ENCODE results near the gene TFDP2. TPM values are rescaled to one million over a fixed set of nuclear protein-coding genes. Genes with fewer than 3 reads are reported as not detected.

The TFDP2 gene
- total and polyA plus RNA-seq, 9 of the 15 experiments (the other 6 are each of a cell fraction or from before 2014, with no cell fraction given): 95.6 to 179 (median 126) TPM

- no peak; the same call in 1 of the 2 replicates for TF ChIP-seq SP1 (CRISPR knock-in tag; IDR thresholded peaks at IDR 0.05)
- TF ChIP-seq HIVEP1 (CRISPR knock-in tag; IDR thresholded peaks at IDR 0.05): no peak
- no peak for TF ChIP-seq FUS (optimal IDR thresholded peaks at IDR 0.05; ENCODE audit: low read depth, low read length)
- TF ChIP-seq TARDBP (IDR thresholded peaks at IDR 0.05): no peak
- TF ChIP-seq ZBTB12 (CRISPR knock-in tag; IDR thresholded peaks at IDR 0.05): no peak
- no peak for TF ChIP-seq ZNF12 (CRISPR knock-in tag; IDR thresholded peaks at IDR 0.05)
- TF ChIP-seq NR2F6 (CRISPR knock-in tag; IDR thresholded peaks at IDR 0.05): no peak
- no peak for TF ChIP-seq CHD2 (IDR thresholded peaks at IDR 0.05; ENCODE audit: low read depth, low read length)
- TF ChIP-seq POLR2H (tag; IDR thresholded peaks at IDR 0.05; ENCODE audit: low read depth): no peak
- no peak for TF ChIP-seq KLF10 (CRISPR knock-in tag; IDR thresholded peaks at IDR 0.05)
- peak; percentile 72; the same call in 1 of the 2 replicates for TF ChIP-seq HMBOX1 (IDR thresholded peaks at IDR 0.05)
- no peak for TF ChIP-seq AFF4 (CRISPR knock-in tag; IDR thresholded peaks at IDR 0.05)
- no peak for TF ChIP-seq ARID3B (CRISPR knock-in tag; IDR thresholded peaks at IDR 0.05; ENCODE audit: borderline replicate concordance)
- TF ChIP-seq, protein P1, sequence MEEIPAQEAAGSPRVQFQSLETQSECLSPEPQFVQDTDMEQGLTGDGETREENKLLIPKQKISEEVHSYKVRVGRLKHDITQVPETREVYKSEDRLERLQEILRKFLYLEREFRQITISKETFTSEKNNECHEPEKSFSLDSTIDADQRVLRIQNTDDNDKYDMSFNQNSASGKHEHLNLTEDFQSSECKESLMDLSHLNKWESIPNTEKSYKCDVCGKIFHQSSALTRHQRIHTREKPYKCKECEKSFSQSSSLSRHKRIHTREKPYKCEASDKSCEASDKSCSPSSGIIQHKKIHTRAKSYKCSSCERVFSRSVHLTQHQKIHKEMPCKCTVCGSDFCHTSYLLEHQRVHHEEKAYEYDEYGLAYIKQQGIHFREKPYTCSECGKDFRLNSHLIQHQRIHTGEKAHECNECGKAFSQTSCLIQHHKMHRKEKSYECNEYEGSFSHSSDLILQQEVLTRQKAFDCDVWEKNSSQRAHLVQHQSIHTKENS (CRISPR knock-in tag; IDR thresholded peaks at IDR 0.05): no peak
- TF ChIP-seq ZNF121 (CRISPR knock-in tag; conservative IDR thresholded peaks at IDR 0.05): no peak
- no peak for TF ChIP-seq MAFG (tag; conservative IDR thresholded peaks at IDR 0.05)
- TF ChIP-seq POU5F1 (IDR thresholded peaks at IDR 0.05; ENCODE audit: borderline replicate concordance, low read depth, low read length, partially characterized antibody): no peak
- TF ChIP-seq, protein P2, sequence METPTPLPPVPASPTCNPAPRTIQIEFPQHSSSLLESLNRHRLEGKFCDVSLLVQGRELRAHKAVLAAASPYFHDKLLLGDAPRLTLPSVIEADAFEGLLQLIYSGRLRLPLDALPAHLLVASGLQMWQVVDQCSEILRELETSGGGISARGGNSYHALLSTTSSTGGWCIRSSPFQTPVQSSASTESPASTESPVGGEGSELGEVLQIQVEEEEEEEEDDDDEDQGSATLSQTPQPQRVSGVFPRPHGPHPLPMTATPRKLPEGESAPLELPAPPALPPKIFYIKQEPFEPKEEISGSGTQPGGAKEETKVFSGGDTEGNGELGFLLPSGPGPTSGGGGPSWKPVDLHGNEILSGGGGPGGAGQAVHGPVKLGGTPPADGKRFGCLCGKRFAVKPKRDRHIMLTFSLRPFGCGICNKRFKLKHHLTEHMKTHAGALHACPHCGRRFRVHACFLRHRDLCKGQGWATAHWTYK (CRISPR knock-in tag; IDR thresholded peaks at IDR 0.05): peak; percentile 75; the same call in 1 of the 2 replicates
- TF ChIP-seq EZH2 (IDR thresholded peaks at IDR 0.05; ENCODE audit: borderline replicate concordance, low read depth, low read length): no peak
- TF ChIP-seq ZNF589 (CRISPR knock-in tag; IDR thresholded peaks at IDR 0.05; ENCODE audit: low read depth): peak; percentile 97
These were observed 127.0 kb downstream of the TFDP2 start (continued) for GRCh38 chr3:142022381-142022780.

All from K562 (cell line).